GM11168 (cell line): ENCODE measurements around the gene DAGLA.
"Not testable (repeated sequence)": the region's sequence is repeated elsewhere in the genome, so short reads cannot be mapped to it uniquely, and the experiment has no call there.

Experiments used
- in situ Hi-C: fragments of 300-500 bp; cut with MboI; formaldehyde crosslinking; loops from one replicate; pipeline ENCODE4 v1.12.0; 2022; ENCODE audit warnings: low sequenced_read_pairs; ENCODE audit not compliant: unreplicated experiment

DAGLA gene

GRCh38 chr11:61679893-61680621, at the start of gene DAGLA:
Gene DAGLA, plus strand, starts transcription at chr11:61680391. Its CDS starts 39,765 bp downstream, at chr11:61720156.
- in situ Hi-C loops, result no loop called here

DNA sequence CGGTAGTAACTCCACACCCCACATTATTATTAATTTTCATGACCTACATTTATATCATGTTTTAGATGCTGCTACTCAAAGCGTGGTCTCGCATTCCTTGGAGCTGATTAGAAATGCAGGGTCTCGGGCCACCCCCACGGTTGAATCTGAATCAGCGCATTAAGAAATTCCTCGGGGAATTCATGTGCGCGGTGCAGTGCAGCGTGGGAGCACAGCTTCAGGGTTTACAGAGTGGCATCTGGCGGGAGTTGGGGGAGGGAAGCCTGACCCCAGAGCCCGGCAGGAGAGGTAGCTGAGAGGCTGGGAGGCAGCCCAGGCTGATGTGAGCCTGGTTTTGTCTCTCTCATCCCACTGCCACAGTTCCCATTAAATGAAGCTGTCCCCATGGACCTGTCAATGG, 48.1 kb upstream of the DAGLA start:
- in situ Hi-C loops, result no loop called here

GRCh38 chr11:61635304-61635703, 44.9 kb upstream of the DAGLA start:
- in situ Hi-C loops, result no loop called here

DNA sequence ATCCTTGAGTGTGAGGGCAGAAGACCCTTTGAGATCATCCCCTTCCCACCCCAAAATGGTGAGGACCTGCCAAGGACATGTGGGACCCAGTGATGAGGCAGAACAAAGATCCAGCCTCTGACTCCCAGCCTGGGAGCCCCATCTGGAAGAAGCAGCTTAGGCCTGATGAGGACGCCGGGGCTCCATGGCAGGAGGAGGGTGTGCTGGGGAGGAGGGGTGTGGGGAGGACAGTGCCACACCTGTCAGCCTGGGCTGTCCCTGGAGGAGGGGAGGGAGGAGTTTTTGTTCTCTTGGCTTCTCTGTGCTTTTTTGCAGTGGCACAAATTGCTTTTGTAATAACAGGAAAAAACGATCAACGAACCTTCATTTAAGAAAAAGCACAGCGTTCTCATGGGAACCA, 44.4 kb upstream of the DAGLA start:
- in situ Hi-C loops, result no loop called here

DNA sequence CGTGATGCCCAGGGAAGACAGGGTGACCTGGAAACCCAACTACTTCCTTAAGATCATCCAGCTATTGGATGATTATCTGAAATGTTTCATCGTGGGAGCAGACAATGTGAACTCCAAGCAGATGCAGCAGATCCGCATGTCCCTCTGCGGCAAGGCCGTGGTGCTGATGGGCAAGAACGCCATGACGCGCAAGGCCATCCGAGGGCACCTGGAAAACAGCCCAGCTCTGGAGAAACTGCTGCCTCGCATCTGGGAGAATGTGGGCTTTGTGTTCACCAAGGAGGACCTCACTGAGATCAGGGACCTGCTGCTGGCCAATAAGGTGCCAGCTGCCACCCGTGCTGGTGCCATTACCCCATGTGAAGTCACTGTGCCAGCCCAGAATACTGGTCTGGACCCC, 43.5 kb upstream of the DAGLA start:
- in situ Hi-C loops, result no loop called here

DNA sequence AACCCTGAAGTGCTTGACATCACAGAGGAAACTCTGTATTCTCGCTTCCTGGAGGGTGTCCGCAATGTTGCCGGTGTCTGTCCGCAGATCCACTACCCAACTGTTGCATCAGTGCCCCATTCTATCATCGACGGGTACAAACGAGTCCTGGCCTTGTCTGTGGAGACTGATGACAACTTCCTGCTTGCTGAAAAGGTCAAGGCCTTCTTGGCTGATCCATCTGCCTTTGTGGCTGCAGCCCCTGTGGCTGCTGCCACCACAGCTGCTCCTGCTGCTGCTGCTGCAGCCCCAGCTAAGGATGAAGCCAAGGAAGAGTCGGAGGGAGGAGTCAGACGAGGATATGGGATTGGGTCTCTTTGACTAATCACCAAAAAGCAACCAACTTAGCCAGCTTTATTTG, 42.9 kb upstream of the DAGLA start:
- in situ Hi-C loops, result no loop called here

GRCh38 chr11:61639816-61640443, 40.3 kb upstream of the DAGLA start:
- in situ Hi-C loops, result no loop called here

GRCh38 chr11:61642162-61642561, 38.0 kb upstream of the DAGLA start:
- in situ Hi-C loops, result no loop called here

- in situ Hi-C loops, result no loop called here
These were observed 34.9 kb upstream of the DAGLA start for GRCh38 chr11:61645179-61645868.

DNA sequence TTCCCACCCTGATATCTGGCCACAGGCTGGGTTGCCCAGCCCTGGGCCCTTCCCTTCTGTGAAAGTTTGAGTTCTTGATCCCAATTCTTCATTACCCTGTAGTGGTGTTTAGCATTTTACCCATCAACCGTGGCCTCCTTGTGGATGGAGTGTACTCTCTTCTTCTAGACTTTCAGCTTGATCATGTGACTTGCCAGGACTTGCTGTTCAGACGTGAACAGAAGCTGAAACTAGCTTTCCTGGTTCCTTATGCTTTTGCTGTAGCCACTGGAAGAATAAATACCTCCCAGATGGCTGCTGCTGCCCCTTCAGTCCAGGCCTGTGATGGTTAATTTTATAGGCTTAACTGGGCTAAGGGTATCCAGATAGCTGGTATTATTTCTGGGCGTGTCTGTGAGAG, 32.7 kb upstream of the DAGLA start:
- in situ Hi-C loops, result no loop called here

DNA sequence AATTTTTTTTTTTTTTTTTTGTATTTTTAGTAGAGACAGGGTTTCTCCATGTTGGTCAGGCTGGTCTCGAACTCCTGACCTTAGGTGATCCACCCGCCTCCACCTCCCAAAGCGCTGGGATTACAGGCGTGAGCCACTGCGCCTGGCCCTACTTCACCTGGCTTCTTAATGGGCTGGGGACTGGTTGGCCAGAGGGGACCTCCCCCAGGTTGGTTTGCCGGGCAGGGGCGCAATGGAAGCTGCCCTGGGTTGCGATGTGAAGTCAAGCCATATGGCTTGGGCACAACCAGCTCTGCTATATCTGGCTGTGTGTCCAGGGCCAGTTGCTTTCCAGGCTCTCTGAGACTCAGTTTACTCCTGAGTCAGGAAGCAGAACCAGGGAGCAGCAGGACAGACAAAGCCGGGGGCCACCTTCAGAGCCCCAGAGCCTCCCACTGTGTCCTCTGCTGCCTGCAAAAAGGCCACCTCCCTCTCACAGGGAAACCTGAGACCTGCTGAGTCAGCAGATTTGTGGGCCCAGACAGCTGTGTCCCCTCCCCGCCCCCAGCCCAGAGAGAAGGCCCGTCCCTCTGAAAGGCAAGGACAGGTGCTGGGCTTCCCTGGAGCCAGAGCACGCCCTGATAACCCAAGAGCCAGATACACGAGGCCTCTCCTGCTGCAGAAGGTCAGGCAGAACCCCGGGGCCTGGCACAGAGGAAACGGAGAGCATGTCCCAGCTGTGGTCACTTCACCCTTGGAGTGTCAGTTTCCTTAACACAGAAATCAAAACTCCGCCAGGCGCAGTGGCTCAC, 29.2 kb upstream of the DAGLA start:
- in situ Hi-C loops, result no loop called here

GRCh38 chr11:61652135-61652534, 28.1 kb upstream of the DAGLA start:
- in situ Hi-C loops, result no loop called here

- in situ Hi-C loops, result no loop called here
These were observed 25.8 kb upstream of the DAGLA start for GRCh38 chr11:61654397-61654829.

GRCh38 chr11:61655266-61656159, 24.7 kb upstream of the DAGLA start:
- in situ Hi-C loops, result not testable (repeated sequence)

GRCh38 chr11:61656347-61657077, 23.7 kb upstream of the DAGLA start:
- in situ Hi-C loops, result no loop called here

DNA sequence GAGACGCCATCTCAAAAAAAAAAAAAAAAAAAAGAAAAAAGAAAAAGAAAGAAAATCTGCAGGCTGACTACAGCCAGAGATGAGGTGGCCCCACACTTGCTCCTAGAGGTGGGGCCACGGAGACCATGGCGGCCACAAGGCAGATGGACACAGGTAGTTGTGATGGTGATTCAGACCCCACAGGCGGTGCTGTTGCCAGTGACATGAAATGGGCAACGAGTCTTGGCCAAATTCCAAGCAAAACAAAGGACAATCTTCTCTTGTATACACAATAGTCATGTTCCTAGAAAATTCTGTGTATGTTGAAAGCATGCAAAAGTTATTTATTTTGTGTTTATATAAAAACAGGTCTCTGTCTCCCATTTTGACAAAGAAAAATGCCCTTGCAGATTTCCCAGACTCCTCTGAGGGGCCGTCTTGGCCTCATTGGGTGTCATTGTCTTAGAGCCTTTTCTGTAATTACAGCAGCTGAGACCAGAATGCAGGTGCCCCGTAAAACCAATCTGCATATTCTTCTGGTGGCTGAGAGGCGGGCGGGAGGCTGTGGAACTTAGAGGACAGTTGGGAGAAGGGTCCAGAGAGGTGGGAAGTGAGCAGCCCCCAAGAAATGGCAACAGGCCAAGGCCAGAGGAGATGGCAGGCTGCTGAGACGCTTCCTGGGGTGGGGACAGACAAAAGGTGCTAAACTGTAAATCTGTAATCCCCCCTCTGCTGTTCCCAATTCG, 22.5 kb upstream of the DAGLA start:
- in situ Hi-C loops, result no loop called here

- in situ Hi-C loops, result no loop called here
These were observed 20.6 kb upstream of the DAGLA start for GRCh38 chr11:61659413-61660196.

DNA sequence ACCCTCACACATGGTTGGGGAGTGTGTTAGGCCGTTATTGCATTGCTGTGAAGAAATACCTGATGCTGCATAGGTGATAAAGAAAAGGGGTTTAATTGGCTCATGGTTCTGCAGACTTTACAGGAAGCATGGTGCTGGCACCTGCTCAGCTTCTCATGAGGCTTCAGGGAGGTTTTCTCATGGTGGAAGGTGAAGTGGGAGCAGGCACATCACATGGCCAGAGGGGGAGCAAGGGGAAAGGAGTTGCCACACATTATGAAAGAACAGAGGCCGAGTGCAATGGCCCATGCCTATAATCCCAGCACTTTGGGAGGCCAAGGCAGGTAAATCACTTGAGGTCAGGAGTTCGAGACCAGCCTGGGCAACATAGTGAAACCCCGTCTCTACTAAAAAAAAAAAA, 19.2 kb upstream of the DAGLA start:
- in situ Hi-C loops, result not testable (repeated sequence)
